Medulla oblongata (tissue), 1 donor: Measurements from ENCODE around the gene LPGAT1.
"Not testable (repeated sequence)": the region's sequence is repeated elsewhere in the genome, so short reads cannot be mapped to it uniquely, and the experiment has no call there.

Experiments used
- DNase-seq: peaks from one replicate; pipeline ENCODE4 v3.0.0-alpha.2; 2015; ENCODE audit errors: extremely low spot score

Gene LPGAT1

GRCh38 chr1:211704543-211704942 lies 126.0 kb downstream of the LPGAT1 start:
- no peak for DNase-seq

GRCh38 chr1:211703812-211704537 lies 126.6 kb downstream of the LPGAT1 start:
- peak; percentile 25 for DNase-seq

- DNase-seq = no peak
Measured at GRCh38 chr1:211701733-211702132, 128.8 kb downstream of the LPGAT1 start.

GRCh38 chr1:211699059-211699458 lies 131.5 kb downstream of the LPGAT1 start:
- DNase-seq = no peak

GRCh38 chr1:211698161-211699026 lies 132.2 kb downstream of the LPGAT1 start:
- peak; percentile 82 for DNase-seq

- no peak for DNase-seq
Measured at GRCh38 chr1:211697356-211697755, 133.2 kb downstream of the LPGAT1 start.

GRCh38 chr1:211695135-211695816 lies 135.3 kb downstream of the LPGAT1 start:
- DNase-seq = no peak

- not testable (repeated sequence) for DNase-seq
Measured at GRCh38 chr1:211693911-211694310, 136.7 kb downstream of the LPGAT1 start.
